Upper lobe of right lung (tissue), 1 donor: ENCODE data around the gene DLG2. TPM values are rescaled to one million over a fixed set of nuclear protein-coding genes. Genes with fewer than 3 reads are reported as not detected.

Experiments
- ATAC-seq: fragments of 200-7000 bp; cut with Tn5 transposase; one replicate; pipeline ENCODE4 v1.9.1; 2020; ENCODE audit warnings: mild to moderate bottlenecking, moderate library complexity
- DNase-seq: peaks from one replicate; pipeline ENCODE4 v3.0.0-alpha.2; 2020
- H3K27ac ChIP-seq: fragments of 200-600 bp; one replicate; pipeline ENCODE4 v1.8.0; 2022
- H3K27me3 ChIP-seq: fragments of 200-600 bp; one replicate; pipeline ENCODE4 v1.8.0; 2022; ENCODE audit warnings: mild to moderate bottlenecking
- H3K36me3 ChIP-seq: fragments of 200-600 bp; one replicate; pipeline ENCODE4 v1.8.0; 2022
- H3K4me1 ChIP-seq: fragments of 200-600 bp; one replicate; pipeline ENCODE4 v1.8.0; 2022
- H3K4me3 ChIP-seq: fragments of 200-600 bp; one replicate; pipeline ENCODE4 v1.8.0; 2022; ENCODE audit warnings: mild to moderate bottlenecking
- H3K9me3 ChIP-seq: fragments of 200-600 bp; one replicate; pipeline ENCODE4 v1.8.0; 2022
- intact Hi-C: fragments of 100-400 bp; cut with DNase I; formaldehyde crosslinking; loops from one replicate; pipeline ENCODE4 v1.11.0; 2022
- total RNA-seq: library from RNA; stranded (reverse); fragmentation: NEBNext Ultra II Directional; extraction: Animal tissue kit (Norgen Biotek cat#: 25700); gene quantifications from one replicate; pipeline ENCODE4 v1.2.1, GENCODE V29; 2021
- TF ChIP-seq, protein P1 (sequence below): fragments of 200-600 bp; IDR thresholded peaks from one replicate; pipeline ENCODE4 v1.8.0; 2022; ENCODE audit warnings: antibody characterized with exemption
- donor health status: DM: no; HTN: yes; CAD: no; lungs with severe emphysema.

The DLG2 gene
- total RNA-seq, 1 donor from 2014 or later = 9.7 TPM

DNA sequence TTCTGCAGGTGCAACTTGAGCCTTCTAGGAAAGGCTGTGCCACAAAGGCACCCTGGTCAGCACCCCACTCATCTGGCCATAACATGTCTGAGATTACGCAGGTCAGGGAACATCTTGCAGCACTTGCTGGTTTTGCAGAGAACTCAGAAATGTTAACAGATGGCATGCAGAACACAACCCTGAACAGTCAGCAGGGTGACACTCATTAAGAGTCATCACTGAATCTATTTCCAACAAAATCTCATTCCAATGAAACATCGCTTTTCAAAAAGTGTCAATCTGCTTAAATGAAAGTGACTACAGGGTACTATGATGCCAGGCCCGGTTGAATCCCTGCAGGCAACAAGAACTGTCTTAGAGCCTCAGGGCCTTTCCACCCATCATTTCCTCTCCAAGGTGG is 1971.2 kb downstream of the DLG2 start:
- ATAC-seq (no peak), DNase-seq (no peak)
- Histone ChIP-seq H3K9me3 (no peaks in the 10 kb centered on the region), H3K27ac (no peak overlapping the region), H3K4me3 (no peak overlapping the region), H3K4me1 (no peaks in the 10 kb centered on the region), H3K36me3 (no peaks in the 10 kb centered on the region), H3K27me3 (no peaks in the 10 kb centered on the region)
- intact Hi-C loops = no loop called here
- TF ChIP-seq, protein P1, sequence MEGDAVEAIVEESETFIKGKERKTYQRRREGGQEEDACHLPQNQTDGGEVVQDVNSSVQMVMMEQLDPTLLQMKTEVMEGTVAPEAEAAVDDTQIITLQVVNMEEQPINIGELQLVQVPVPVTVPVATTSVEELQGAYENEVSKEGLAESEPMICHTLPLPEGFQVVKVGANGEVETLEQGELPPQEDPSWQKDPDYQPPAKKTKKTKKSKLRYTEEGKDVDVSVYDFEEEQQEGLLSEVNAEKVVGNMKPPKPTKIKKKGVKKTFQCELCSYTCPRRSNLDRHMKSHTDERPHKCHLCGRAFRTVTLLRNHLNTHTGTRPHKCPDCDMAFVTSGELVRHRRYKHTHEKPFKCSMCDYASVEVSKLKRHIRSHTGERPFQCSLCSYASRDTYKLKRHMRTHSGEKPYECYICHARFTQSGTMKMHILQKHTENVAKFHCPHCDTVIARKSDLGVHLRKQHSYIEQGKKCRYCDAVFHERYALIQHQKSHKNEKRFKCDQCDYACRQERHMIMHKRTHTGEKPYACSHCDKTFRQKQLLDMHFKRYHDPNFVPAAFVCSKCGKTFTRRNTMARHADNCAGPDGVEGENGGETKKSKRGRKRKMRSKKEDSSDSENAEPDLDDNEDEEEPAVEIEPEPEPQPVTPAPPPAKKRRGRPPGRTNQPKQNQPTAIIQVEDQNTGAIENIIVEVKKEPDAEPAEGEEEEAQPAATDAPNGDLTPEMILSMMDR = no peak

DNA sequence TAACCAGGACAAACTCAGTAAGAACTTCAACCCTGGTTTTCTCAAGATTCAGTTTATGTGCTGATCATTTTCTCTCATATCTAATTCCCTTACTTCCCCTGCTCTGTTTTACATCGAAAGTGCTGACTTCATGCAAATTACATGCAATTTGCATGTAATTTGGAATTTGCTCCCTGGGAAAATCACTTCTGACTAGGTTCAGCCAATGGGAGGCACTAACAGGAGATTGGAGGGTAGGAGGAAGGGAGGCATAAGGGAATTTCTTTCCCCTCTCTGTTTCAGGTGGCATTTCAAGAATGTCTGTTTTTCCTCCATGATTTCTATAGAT is 1977.7 kb downstream of the DLG2 start:
- intact Hi-C loops = no loop called here
- Histone ChIP-seq H3K4me1 (no peaks in the 10 kb centered on the region), H3K36me3 (no peaks in the 10 kb centered on the region), H3K9me3 (no peaks in the 10 kb centered on the region), H3K27me3 (no peaks in the 10 kb centered on the region), H3K27ac (no peak overlapping the region), H3K4me3 (no peak overlapping the region)
- no peak for DNase-seq
- no peak for ATAC-seq
- TF ChIP-seq, protein P1 = no peak

DNA sequence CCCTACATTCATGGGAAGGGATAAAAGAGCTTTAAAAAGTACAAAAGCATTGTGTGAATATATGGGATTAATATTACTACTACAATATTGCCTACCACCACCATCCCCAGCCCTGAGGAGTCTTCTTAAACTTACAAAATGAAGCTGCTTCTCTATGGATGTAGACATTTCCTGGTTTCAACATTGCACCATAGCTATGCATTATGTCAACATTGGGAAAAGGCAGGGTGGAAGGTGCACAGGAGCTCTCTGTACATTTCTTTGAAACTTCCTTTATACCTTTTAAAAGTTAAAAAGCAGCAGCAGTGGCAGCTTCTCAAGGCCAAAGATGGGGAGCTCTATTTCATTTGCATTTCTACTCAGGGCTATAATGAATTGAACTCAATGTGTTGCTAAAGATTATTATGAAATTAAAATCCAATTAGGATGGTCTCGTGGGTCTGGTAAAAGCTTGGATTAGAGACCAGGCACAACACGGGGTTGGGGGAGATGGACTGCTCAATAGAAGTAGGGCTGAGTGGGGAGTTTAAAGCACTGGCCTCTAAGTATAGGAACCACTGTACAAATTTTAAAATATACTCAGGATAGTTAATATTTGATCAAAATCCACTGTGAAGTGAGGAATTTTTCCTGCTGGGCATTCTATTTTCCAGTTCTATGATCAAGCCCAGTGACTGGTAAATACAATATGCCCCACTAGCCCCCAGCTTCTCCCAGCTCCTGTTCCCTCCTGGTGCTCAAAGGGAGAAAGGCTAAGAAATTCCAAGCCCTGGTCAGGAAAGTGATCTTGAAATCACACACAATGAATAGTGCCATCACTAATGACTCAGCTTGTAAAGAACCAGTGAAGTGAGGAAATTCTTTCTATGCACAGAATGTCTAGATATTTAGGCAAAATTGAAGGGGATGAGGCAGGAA is 1978.3 kb downstream of the DLG2 start:
- no peaks in the 10 kb centered on the region for H3K9me3 ChIP-seq
- H3K4me3 ChIP-seq = no peak overlapping the region
- no peaks in the 10 kb centered on the region for H3K27me3 ChIP-seq
- DNase-seq = no peak
- TF ChIP-seq, protein P1 = no peak
- no peaks in the 10 kb centered on the region for H3K4me1 ChIP-seq
- H3K27ac ChIP-seq = no peak overlapping the region
- ATAC-seq = no peak
- intact Hi-C loops = no loop called here
- H3K36me3 ChIP-seq = no peaks in the 10 kb centered on the region

DNA sequence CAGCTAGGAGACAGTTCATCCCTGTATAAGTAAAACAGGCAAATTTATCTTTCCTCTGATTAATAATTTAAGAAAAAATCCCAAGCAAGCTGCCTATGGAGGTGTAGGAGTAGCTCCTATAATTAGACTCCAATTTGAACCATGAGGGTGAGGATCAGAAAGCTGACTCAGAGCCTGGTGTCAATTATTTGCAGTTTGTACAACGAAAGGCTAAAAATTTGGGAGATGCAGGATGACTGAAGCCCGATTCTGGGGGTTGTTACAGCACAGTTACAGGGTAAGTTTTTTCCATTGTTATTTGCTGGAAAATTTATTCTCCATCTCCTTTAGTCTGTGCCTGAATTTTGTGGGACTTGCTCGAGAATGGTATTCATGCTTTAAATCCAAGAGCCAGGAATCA is 1981.6 kb downstream of the DLG2 start:
- TF ChIP-seq, protein P1 = no peak
- no peak for DNase-seq
- no peaks in the 10 kb centered on the region for H3K4me1 ChIP-seq
- no peak overlapping the region for H3K4me3 ChIP-seq
- H3K9me3 ChIP-seq = no peaks in the 10 kb centered on the region
- intact Hi-C loops = no loop called here
- ATAC-seq = no peak
- no peaks in the 10 kb centered on the region for H3K36me3 ChIP-seq
- no peak overlapping the region for H3K27ac ChIP-seq
- no peaks in the 10 kb centered on the region for H3K27me3 ChIP-seq

DNA sequence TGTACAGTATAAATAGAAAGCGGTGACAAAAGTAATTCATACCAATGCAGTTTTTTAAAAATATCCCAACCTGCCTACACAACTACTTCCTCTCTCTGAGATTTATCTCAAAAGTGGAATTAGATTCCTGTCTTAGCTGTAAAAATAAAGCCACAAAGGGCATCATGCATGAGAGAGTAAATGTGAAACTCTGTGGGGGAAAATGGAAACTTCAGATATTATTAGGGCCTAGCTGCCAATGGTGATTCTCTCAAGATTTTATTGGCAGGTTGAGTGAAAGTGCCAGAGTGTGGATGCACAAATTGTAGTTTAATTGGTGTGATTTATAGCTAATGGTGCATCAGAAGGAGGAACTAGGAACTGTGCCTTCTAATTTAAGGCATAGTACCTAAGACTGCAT is 1984.0 kb downstream of the DLG2 start:
- TF ChIP-seq, protein P1 = no peak
- ATAC-seq (no peak), DNase-seq (no peak)
- H3K27me3 ChIP-seq = no peaks in the 10 kb centered on the region
- intact Hi-C loops = no loop called here
- H3K4me3 ChIP-seq = no peak overlapping the region
- no peaks in the 10 kb centered on the region for H3K9me3 ChIP-seq
- H3K4me1 ChIP-seq = no peaks in the 10 kb centered on the region
- no peak overlapping the region for H3K27ac ChIP-seq
- no peaks in the 10 kb centered on the region for H3K36me3 ChIP-seq

DNA sequence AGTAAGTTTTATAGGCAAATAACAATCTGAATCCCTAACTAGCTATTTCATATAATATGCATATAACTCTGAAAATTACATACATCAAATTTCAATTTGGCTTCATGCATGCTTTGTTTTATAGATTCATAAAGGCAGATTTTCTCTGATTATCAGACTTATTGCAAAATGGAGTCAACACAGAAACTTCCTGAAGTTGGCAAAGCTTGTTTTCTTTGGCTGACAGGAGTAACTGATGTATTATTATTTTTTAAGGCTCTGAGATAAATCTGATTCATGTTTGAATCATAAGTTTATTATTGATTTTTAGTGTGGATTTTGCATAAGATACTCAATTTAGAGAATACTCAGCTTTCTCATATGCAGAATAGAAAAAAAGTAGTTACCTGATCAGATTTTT is 1984.6 kb downstream of the DLG2 start:
- Histone ChIP-seq H3K27me3 (no peaks in the 10 kb centered on the region), H3K4me1 (no peaks in the 10 kb centered on the region), H3K9me3 (no peaks in the 10 kb centered on the region), H3K27ac (no peak overlapping the region), H3K4me3 (no peak overlapping the region), H3K36me3 (no peaks in the 10 kb centered on the region)
- TF ChIP-seq, protein P1 = no peak
- ATAC-seq (no peak), DNase-seq (no peak)
- intact Hi-C loops = no loop called here
